ENCODE data around the gene HTR4. TPM values are rescaled to one million over a fixed set of nuclear protein-coding genes. Genes with fewer than 3 reads are reported as not detected.

Gene HTR4
- polyA plus RNA-seq, 1 donor (not counting 4 experiments of a cell fraction or from before 2014, with no cell fraction given) = not detected

DNA sequence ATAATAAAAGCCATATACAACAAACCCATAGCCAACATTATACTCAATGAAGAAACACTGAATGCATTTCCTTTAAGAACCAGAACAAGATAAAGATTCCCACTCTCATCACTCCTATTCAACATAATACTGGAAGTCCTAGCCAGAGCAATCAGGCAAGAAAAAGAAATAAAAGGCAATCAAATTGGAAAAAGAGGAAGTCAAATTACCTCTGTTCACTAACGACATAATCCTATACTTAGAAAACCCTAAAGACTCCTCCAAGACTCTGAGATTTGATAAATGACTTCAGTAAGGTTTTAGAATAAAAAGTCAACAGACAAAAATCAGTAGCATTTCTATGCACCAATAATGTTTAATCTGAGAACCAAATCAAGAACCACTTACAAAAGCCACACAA, 36.6 kb upstream of the HTR4 start:
- FAIRE-seq (no peak), DNase-seq (ENCODE audit: low read depth, low spot score) (no peak)
- Histone ChIP-seq H2AFZ (ENCODE audit: control insufficient read depth, low read length) (no peak overlapping the region), H3K9me1 (ENCODE audit: control insufficient read depth, extremely low read depth, insufficient read depth, low read length) (no peaks in the 10 kb centered on the region), H3K36me3 (ENCODE audit: control insufficient read depth in 2 of 2, extremely low read depth in 1 of 2, insufficient read depth in 2 of 2, low read length in 2 of 2) (no peaks in the 10 kb centered on the region), H3K4me3 (ENCODE audit: control insufficient read depth in 2 of 3, extremely low read depth in 1 of 3, insufficient read depth in 2 of 3, low read depth in 1 of 3, low read length in 3 of 3) (no peak overlapping the region), H3K27ac (ENCODE audit: control insufficient read depth, insufficient read depth, low read length) (no peak overlapping the region), H4K20me1 (ENCODE audit: control insufficient read depth, extremely low read depth, insufficient read depth, low read length) (no peaks in the 10 kb centered on the region), H3K27me3 (ENCODE audit: control insufficient read depth, extremely low read depth, insufficient read depth, low read length) (no peaks in the 10 kb centered on the region), H3K9me3 (ENCODE audit: control insufficient read depth, low read depth, low read length) (no peaks in the 10 kb centered on the region), H3K79me2 (ENCODE audit: control insufficient read depth, insufficient read depth, low read length) (no peaks in the 10 kb centered on the region), H3K9ac (ENCODE audit: control insufficient read depth, extremely low read depth, insufficient read depth, low read length) (no peak overlapping the region), H3K4me2 (ENCODE audit: control insufficient read depth, extremely low read depth, insufficient read depth, low read depth, low read length) (no peak overlapping the region), H3K4me1 (ENCODE audit: control insufficient read depth, extremely low read depth, insufficient read depth, low read length) (no peaks in the 10 kb centered on the region)
- dilution Hi-C loops (cut with MboI; ENCODE audit: extremely low pct_ligation_motif_present, low sequenced_read_pairs) = no loop called here
- no peak for TF ChIP-seq EZH2 (IDR thresholded peaks at IDR 0.05; ENCODE audit: low read length)
- TF ChIP-seq, protein P1, sequence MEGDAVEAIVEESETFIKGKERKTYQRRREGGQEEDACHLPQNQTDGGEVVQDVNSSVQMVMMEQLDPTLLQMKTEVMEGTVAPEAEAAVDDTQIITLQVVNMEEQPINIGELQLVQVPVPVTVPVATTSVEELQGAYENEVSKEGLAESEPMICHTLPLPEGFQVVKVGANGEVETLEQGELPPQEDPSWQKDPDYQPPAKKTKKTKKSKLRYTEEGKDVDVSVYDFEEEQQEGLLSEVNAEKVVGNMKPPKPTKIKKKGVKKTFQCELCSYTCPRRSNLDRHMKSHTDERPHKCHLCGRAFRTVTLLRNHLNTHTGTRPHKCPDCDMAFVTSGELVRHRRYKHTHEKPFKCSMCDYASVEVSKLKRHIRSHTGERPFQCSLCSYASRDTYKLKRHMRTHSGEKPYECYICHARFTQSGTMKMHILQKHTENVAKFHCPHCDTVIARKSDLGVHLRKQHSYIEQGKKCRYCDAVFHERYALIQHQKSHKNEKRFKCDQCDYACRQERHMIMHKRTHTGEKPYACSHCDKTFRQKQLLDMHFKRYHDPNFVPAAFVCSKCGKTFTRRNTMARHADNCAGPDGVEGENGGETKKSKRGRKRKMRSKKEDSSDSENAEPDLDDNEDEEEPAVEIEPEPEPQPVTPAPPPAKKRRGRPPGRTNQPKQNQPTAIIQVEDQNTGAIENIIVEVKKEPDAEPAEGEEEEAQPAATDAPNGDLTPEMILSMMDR (optimal IDR thresholded peaks at IDR 0.05 in 1 of 3, IDR thresholded peaks at IDR 0.05 in 1 of 3, conservative IDR thresholded peaks at IDR 0.05 in 1 of 3; ENCODE audit: extremely low read depth in 1 of 3, insufficient read depth in 2 of 3, low read length in 3 of 3) = no peak

DNA sequence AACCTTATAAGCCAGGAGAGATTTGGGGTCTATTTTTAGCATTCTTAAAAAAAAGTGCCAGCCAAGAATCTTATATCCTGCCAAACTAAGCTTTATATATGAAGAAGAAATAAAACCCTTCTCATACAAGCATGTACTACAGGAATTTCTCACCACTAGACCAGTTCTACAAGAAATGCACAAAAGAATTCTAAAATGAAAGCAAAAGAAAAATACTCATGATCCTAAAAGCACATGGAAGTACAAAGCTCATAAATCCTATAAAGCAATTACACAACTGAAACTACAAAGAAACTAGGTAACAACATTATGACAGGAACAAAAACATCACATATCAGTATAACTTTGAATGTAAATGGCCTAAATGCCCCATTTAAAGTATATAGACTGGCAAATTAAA, 34.5 kb upstream of the HTR4 start:
- no peaks in the 10 kb centered on the region for H3K9me1 ChIP-seq (ENCODE audit: control insufficient read depth, extremely low read depth, insufficient read depth, low read length)
- FAIRE-seq (no peak), DNase-seq (ENCODE audit: low read depth, low spot score) (no peak)
- TF ChIP-seq, protein P1 (optimal IDR thresholded peaks at IDR 0.05 in 1 of 3, IDR thresholded peaks at IDR 0.05 in 1 of 3, conservative IDR thresholded peaks at IDR 0.05 in 1 of 3; ENCODE audit: extremely low read depth in 1 of 3, insufficient read depth in 2 of 3, low read length in 3 of 3) = no peak
- TF ChIP-seq EZH2 (IDR thresholded peaks at IDR 0.05; ENCODE audit: low read length) = no peak
- no peaks in the 10 kb centered on the region for H3K79me2 ChIP-seq (ENCODE audit: control insufficient read depth, insufficient read depth, low read length)
- no peak overlapping the region for H3K4me2 ChIP-seq (ENCODE audit: control insufficient read depth, extremely low read depth, insufficient read depth, low read depth, low read length)
- no peak overlapping the region for H3K9ac ChIP-seq (ENCODE audit: control insufficient read depth, extremely low read depth, insufficient read depth, low read length)
- no peak overlapping the region for H3K27ac ChIP-seq (ENCODE audit: control insufficient read depth, insufficient read depth, low read length)
- H3K4me1 ChIP-seq (ENCODE audit: control insufficient read depth, extremely low read depth, insufficient read depth, low read length) = no peaks in the 10 kb centered on the region
- H3K36me3 ChIP-seq (ENCODE audit: control insufficient read depth in 2 of 2, extremely low read depth in 1 of 2, insufficient read depth in 2 of 2, low read length in 2 of 2) = no peaks in the 10 kb centered on the region
- H3K9me3 ChIP-seq (ENCODE audit: control insufficient read depth, low read depth, low read length) = no peaks in the 10 kb centered on the region
- H2AFZ ChIP-seq (ENCODE audit: control insufficient read depth, low read length) = no peak overlapping the region
- no peaks in the 10 kb centered on the region for H4K20me1 ChIP-seq (ENCODE audit: control insufficient read depth, extremely low read depth, insufficient read depth, low read length)
- no peaks in the 10 kb centered on the region for H3K27me3 ChIP-seq (ENCODE audit: control insufficient read depth, extremely low read depth, insufficient read depth, low read length)
- dilution Hi-C loops (cut with MboI; ENCODE audit: extremely low pct_ligation_motif_present, low sequenced_read_pairs) = no loop called here
- no peak overlapping the region for H3K4me3 ChIP-seq (ENCODE audit: control insufficient read depth in 2 of 3, extremely low read depth in 1 of 3, insufficient read depth in 2 of 3, low read depth in 1 of 3, low read length in 3 of 3)

Measured in keratinocyte (primary cell).